ENCODE measurements around the gene UBE2D2. TPM values are rescaled to one million over a fixed set of nuclear protein-coding genes. Genes with fewer than 3 reads are reported as not detected.
"Not testable (repeated sequence)": the region's sequence is repeated elsewhere in the genome, so short reads cannot be mapped to it uniquely, and the experiment has no call there.

The UBE2D2 gene
- total RNA-seq, 4 donors from 2014 or later, result 98.5 to 199 (median 131) TPM

- peaks cover 0 to 14% of the 10 kb centered on the region in 2 donors for H3K36me3 ChIP-seq
- peak overlapping the region in 3 of 4 donors; percentile 85 to 89 (median 89) for H3K27ac ChIP-seq
- ATAC-seq, result no peak
- in situ Hi-C loops (cut with MboI; ENCODE audit: low sequenced_read_pairs in 4 of 4), result no loop called here
- no peak overlapping the region for H3K4me3 ChIP-seq
- no peaks in the 10 kb centered on the region for H3K27me3 ChIP-seq
- no peak for DNase-seq
- TF ChIP-seq CTCF (IDR thresholded peaks at IDR 0.05 in 4 of 5, conservative IDR thresholded peaks at IDR 0.05 in 1 of 5), result no peak
- TF ChIP-seq POLR2A (IDR thresholded peaks at IDR 0.05), result no peak
- intact Hi-C loops (cut with DNase I; ENCODE audit: low total_unique reads), result no loop called here
- H3K9me3 ChIP-seq, result no peaks in the 10 kb centered on the region
- peaks cover 26 to 34% of the 10 kb centered on the region in 2 donors for H3K4me1 ChIP-seq
Measured at GRCh38 chr5:139597134-139597533, 36.0 kb downstream of the UBE2D2 start.

- in situ Hi-C loops (cut with MboI; ENCODE audit: low sequenced_read_pairs in 4 of 4); ATAC-seq: not testable (repeated sequence)
Measured at GRCh38 chr5:139598601-139598965, 37.4 kb downstream of the UBE2D2 start.

GRCh38 chr5:139600336-139600949, 39.3 kb downstream of the UBE2D2 start:
- Histone ChIP-seq H3K36me3 (peaks cover 0 to 23% of the 10 kb centered on the region in 2 donors), H3K27me3 (no peaks in the 10 kb centered on the region), H3K27ac (peak overlapping the region; percentile 81 to 89 (median 87)), H3K4me1 (peaks cover 18 to 22% of the 10 kb centered on the region in 2 donors), H3K9me3 (no peaks in the 10 kb centered on the region), H3K4me3 (no peak overlapping the region)
- in situ Hi-C loops (cut with MboI; ENCODE audit: low sequenced_read_pairs in 4 of 4), result no loop called here
- ATAC-seq (no peak), DNase-seq (no peak)
- intact Hi-C loops (cut with DNase I; ENCODE audit: low total_unique reads), result loop anchor here (2.0 kb wide), 1 partner anchor 40 kb away; the partner anchor contains the start of gene UBE2D2
- TF ChIP-seq CTCF (IDR thresholded peaks at IDR 0.05 in 4 of 5, conservative IDR thresholded peaks at IDR 0.05 in 1 of 5), result no peak
- TF ChIP-seq POLR2A (IDR thresholded peaks at IDR 0.05), result no peak

More at GRCh38 chr5:139598601-139598965, 37.4 kb downstream of the UBE2D2 start:
- intact Hi-C loops (cut with DNase I; ENCODE audit: low total_unique reads); H3K27me3 ChIP-seq; H3K4me3 ChIP-seq; H3K9me3 ChIP-seq; DNase-seq: not testable (repeated sequence)
- peak overlapping the region; percentile 81 to 89 (median 87) for H3K27ac ChIP-seq
- H3K36me3 ChIP-seq, result peaks cover 0 to 23% of the 10 kb centered on the region in 2 donors
- peaks cover 28 to 36% of the 10 kb centered on the region in 2 donors for H3K4me1 ChIP-seq

GRCh38 chr5:139601429-139601828, 40.3 kb downstream of the UBE2D2 start:
- peak overlapping the region; percentile 81 to 89 (median 87) for H3K27ac ChIP-seq
- peak; percentile 22 to 81 for DNase-seq

GRCh38 chr5:139601948-139602347, 40.8 kb downstream of the UBE2D2 start:
- in situ Hi-C loops (cut with MboI; ENCODE audit: low sequenced_read_pairs in 4 of 4), result not testable (repeated sequence)
- H3K36me3 ChIP-seq, result peaks cover 0 to 26% of the 10 kb centered on the region in 2 donors

More at GRCh38 chr5:139601429-139601828, 40.3 kb downstream of the UBE2D2 start:
- Histone ChIP-seq H3K4me1 (peaks cover 18 to 22% of the 10 kb centered on the region in 2 donors), H3K4me3 (no peak overlapping the region), H3K36me3 (peaks cover 0 to 23% of the 10 kb centered on the region in 2 donors), H3K27me3 (no peaks in the 10 kb centered on the region), H3K9me3 (no peaks in the 10 kb centered on the region)
- intact Hi-C loops (cut with DNase I; ENCODE audit: low total_unique reads), result loop anchor here (2.0 kb wide), 1 partner anchor 41 kb away; the partner anchor contains the start of gene UBE2D2
- ATAC-seq, result peak; percentile 61
- TF ChIP-seq CTCF (IDR thresholded peaks at IDR 0.05 in 4 of 5, conservative IDR thresholded peaks at IDR 0.05 in 1 of 5), result no peak
- TF ChIP-seq POLR2A (IDR thresholded peaks at IDR 0.05), result peak in 1 of 2 donors; percentile 19
- in situ Hi-C loops (cut with MboI; ENCODE audit: low sequenced_read_pairs in 4 of 4), result no loop called here

More at GRCh38 chr5:139601948-139602347, 40.8 kb downstream of the UBE2D2 start:
- not testable (repeated sequence) for H3K27me3 ChIP-seq, H3K4me3 ChIP-seq, H3K9me3 ChIP-seq
- DNase-seq, result peak; percentile 49 to 90
- Histone ChIP-seq H3K27ac (peak overlapping the region; percentile 81 to 89 (median 87)), H3K4me1 (peaks cover 18 to 25% of the 10 kb centered on the region in 2 donors)
- intact Hi-C loops (cut with DNase I; ENCODE audit: low total_unique reads), result loop anchor here (2.0 kb wide), 1 partner anchor 41 kb away; the partner anchor contains the start of gene UBE2D2
- peak; percentile 48 to 71 for ATAC-seq

All from gastrocnemius medialis (tissue), 4 donors.